ENCODE results near the gene SUN5. TPM values are rescaled to one million over a fixed set of nuclear protein-coding genes. Genes with fewer than 3 reads are reported as not detected.

SUN5 gene
- total RNA-seq, 1 experiment from 2014 or later: not detected

DNA sequence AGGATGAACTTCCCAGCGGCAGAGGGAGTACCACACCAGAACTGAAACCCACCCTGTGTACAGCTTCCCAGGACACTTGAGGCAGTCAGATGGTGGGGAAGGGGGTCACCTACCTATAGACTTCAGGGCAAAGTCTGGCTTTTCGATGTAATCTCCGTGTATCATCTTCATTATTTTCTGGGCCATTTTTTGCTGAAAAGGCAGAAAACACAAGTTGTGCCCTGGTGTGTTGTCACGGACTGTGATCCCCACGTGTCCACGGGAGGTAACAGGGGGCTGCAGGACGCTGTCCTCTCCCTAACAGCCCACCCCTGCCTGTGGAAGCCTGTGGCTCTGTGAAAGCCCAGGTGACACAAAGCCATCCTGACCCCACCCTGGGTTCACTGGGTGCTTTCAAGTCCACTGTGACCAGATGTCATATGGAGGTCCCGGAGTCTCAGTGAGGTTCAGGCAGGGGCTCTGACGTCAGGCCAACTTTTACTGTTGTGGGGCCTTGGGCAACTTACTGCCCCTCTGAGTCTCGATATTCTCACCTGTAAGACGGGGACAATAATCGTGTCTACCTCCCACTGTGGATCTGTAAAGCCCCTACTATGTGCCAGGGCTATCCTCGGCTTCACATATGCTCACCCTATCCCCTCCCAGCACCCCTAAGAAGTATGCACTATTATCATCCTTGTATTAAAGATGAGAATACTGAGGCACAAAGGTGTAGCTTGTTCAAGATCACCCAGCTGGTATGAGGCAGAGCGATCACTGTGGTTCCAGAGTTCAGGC is 14.5 kb downstream of the SUN5 start:
- ChIA-PET CTCF (interaction anchor here (1.3 kb wide), 1 partner anchor 15 kb away, joined by 3 read pairs; no protein-coding TSS in a partner anchor), POLR2A (no interaction called here)
- DNase-seq (ENCODE audit: low spot score) (no peak), ATAC-seq (no peak)
- Mint-ChIP-seq H3K9me3 (no peaks in the 10 kb centered on the region), H3K4me1 (no peaks in the 10 kb centered on the region), H3K4me3 (no peak overlapping the region), H3K36me3 (no peaks in the 10 kb centered on the region), H3K27ac (no peak overlapping the region), H3K27me3 (ENCODE audit: low read depth) (no peaks in the 10 kb centered on the region)
- TF ChIP-seq ZNF219 (CRISPR knock-in tag; IDR thresholded peaks at IDR 0.05; ENCODE audit: borderline replicate concordance) (no peak), ZNF396 (CRISPR knock-in tag; IDR thresholded peaks at IDR 0.05; ENCODE audit: borderline replicate concordance) (no peak), EMX1 (CRISPR knock-in tag; IDR thresholded peaks at IDR 0.05) (no peak), ELF4 (CRISPR knock-in tag; IDR thresholded peaks at IDR 0.05; ENCODE audit: low read depth) (no peak), ESRRA (CRISPR knock-in tag; IDR thresholded peaks at IDR 0.05; ENCODE audit: borderline replicate concordance) (no peak), CREM (CRISPR knock-in tag; IDR thresholded peaks at IDR 0.05) (no peak), ZNF232 (CRISPR knock-in tag; IDR thresholded peaks at IDR 0.05) (no peak), TEAD1 (CRISPR knock-in tag; IDR thresholded peaks at IDR 0.05) (no peak), FOXP1 (CRISPR knock-in tag; IDR thresholded peaks at IDR 0.05; ENCODE audit: borderline replicate concordance) (no peak), TEAD4 (CRISPR knock-in tag; IDR thresholded peaks at IDR 0.05) (no peak)
- TF ChIP-seq, protein P1, sequence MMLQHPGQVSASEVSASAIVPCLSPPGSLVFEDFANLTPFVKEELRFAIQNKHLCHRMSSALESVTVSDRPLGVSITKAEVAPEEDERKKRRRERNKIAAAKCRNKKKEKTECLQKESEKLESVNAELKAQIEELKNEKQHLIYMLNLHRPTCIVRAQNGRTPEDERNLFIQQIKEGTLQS (CRISPR knock-in tag; conservative IDR thresholded peaks at IDR 0.05): no peak
- TF ChIP-seq, protein P2, sequence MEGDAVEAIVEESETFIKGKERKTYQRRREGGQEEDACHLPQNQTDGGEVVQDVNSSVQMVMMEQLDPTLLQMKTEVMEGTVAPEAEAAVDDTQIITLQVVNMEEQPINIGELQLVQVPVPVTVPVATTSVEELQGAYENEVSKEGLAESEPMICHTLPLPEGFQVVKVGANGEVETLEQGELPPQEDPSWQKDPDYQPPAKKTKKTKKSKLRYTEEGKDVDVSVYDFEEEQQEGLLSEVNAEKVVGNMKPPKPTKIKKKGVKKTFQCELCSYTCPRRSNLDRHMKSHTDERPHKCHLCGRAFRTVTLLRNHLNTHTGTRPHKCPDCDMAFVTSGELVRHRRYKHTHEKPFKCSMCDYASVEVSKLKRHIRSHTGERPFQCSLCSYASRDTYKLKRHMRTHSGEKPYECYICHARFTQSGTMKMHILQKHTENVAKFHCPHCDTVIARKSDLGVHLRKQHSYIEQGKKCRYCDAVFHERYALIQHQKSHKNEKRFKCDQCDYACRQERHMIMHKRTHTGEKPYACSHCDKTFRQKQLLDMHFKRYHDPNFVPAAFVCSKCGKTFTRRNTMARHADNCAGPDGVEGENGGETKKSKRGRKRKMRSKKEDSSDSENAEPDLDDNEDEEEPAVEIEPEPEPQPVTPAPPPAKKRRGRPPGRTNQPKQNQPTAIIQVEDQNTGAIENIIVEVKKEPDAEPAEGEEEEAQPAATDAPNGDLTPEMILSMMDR (IDR thresholded peaks at IDR 0.05): no peak
- TF ChIP-seq, protein P3, sequence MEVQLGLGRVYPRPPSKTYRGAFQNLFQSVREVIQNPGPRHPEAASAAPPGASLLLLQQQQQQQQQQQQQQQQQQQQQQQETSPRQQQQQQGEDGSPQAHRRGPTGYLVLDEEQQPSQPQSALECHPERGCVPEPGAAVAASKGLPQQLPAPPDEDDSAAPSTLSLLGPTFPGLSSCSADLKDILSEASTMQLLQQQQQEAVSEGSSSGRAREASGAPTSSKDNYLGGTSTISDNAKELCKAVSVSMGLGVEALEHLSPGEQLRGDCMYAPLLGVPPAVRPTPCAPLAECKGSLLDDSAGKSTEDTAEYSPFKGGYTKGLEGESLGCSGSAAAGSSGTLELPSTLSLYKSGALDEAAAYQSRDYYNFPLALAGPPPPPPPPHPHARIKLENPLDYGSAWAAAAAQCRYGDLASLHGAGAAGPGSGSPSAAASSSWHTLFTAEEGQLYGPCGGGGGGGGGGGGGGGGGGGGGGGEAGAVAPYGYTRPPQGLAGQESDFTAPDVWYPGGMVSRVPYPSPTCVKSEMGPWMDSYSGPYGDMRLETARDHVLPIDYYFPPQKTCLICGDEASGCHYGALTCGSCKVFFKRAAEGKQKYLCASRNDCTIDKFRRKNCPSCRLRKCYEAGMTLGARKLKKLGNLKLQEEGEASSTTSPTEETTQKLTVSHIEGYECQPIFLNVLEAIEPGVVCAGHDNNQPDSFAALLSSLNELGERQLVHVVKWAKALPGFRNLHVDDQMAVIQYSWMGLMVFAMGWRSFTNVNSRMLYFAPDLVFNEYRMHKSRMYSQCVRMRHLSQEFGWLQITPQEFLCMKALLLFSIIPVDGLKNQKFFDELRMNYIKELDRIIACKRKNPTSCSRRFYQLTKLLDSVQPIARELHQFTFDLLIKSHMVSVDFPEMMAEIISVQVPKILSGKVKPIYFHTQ (CRISPR knock-in tag; IDR thresholded peaks at IDR 0.05): no peak
- TF ChIP-seq, protein P4, sequence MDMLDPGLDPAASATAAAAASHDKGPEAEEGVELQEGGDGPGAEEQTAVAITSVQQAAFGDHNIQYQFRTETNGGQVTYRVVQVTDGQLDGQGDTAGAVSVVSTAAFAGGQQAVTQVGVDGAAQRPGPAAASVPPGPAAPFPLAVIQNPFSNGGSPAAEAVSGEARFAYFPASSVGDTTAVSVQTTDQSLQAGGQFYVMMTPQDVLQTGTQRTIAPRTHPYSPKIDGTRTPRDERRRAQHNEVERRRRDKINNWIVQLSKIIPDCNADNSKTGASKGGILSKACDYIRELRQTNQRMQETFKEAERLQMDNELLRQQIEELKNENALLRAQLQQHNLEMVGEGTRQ (CRISPR knock-in tag; IDR thresholded peaks at IDR 0.05): no peak
- TF ChIP-seq, protein P5, sequence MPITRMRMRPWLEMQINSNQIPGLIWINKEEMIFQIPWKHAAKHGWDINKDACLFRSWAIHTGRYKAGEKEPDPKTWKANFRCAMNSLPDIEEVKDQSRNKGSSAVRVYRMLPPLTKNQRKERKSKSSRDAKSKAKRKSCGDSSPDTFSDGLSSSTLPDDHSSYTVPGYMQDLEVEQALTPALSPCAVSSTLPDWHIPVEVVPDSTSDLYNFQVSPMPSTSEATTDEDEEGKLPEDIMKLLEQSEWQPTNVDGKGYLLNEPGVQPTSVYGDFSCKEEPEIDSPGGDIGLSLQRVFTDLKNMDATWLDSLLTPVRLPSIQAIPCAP (CRISPR knock-in tag; IDR thresholded peaks at IDR 0.05): no peak
- TF ChIP-seq, protein P6, sequence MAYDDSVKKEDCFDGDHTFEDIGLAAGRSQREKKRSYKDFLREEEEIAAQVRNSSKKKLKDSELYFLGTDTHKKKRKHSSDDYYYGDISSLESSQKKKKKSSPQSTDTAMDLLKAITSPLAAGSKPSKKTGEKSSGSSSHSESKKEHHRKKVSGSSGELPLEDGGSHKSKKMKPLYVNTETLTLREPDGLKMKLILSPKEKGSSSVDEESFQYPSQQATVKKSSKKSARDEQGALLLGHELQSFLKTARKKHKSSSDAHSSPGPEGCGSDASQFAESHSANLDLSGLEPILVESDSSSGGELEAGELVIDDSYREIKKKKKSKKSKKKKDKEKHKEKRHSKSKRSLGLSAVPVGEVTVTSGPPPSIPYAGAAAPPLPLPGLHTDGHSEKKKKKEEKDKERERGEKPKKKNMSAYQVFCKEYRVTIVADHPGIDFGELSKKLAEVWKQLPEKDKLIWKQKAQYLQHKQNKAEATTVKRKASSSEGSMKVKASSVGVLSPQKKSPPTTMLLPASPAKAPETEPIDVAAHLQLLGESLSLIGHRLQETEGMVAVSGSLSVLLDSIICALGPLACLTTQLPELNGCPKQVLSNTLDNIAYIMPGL (CRISPR knock-in tag; IDR thresholded peaks at IDR 0.05): no peak
- TF ChIP-seq, protein P7, sequence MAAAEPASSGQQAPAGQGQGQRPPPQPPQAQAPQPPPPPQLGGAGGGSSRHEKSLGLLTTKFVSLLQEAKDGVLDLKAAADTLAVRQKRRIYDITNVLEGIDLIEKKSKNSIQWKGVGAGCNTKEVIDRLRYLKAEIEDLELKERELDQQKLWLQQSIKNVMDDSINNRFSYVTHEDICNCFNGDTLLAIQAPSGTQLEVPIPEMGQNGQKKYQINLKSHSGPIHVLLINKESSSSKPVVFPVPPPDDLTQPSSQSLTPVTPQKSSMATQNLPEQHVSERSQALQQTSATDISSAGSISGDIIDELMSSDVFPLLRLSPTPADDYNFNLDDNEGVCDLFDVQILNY (CRISPR knock-in tag; IDR thresholded peaks at IDR 0.05): no peak
